Measurements from ENCODE around the gene PTPRN2. TPM values are rescaled to one million over a fixed set of nuclear protein-coding genes. Genes with fewer than 3 reads are reported as not detected.

Gene PTPRN2
- total RNA-seq, 1 experiment from 2014 or later, result 0.11 TPM

- Histone ChIP-seq H3K27ac (ENCODE audit: low read depth, low read length, poor library complexity, severe bottlenecking) (no peak overlapping the region), H3K9me3 (ENCODE audit: low read depth, low read length, poor library complexity, severe bottlenecking) (no peaks in the 10 kb centered on the region), H3K27me3 (replicated peaks; ENCODE audit: insufficient read depth, low read depth, low read length, poor library complexity) (no peaks in the 10 kb centered on the region), H3K36me3 (ENCODE audit: insufficient read depth, low read length, poor library complexity, severe bottlenecking) (no peaks in the 10 kb centered on the region), H3K4me3 (ENCODE audit: low read depth, low read length, poor library complexity, severe bottlenecking) (no peak overlapping the region), H3K4me1 (ENCODE audit: insufficient read depth, low read length, poor library complexity, severe bottlenecking) (no peaks in the 10 kb centered on the region)
- ChIA-PET CTCF (no interaction called here), POLR2A (ENCODE audit: low non-redundant PET) (no interaction called here)
- no TSS peak for BruUV-seq (replicated peaks)
- TF ChIP-seq CTCF (conservative IDR thresholded peaks at IDR 0.05; ENCODE audit: low read depth, low read length), result no peak
- no peak for TF ChIP-seq EZH2 (IDR thresholded peaks at IDR 0.05; ENCODE audit: borderline replicate concordance, low read depth, low read length, poor library complexity, severe bottlenecking)
- DNase-seq (ENCODE audit: low spot score), result no peak
- intact Hi-C loops (cut with micrococcal nuclease; ENCODE audit: unreplicated experiment), result no loop called here
Observed at GRCh38 chr7:158024881-158025280, 562.7 kb downstream of the PTPRN2 start.

GRCh38 chr7:158024351-158024715 lies 563.3 kb downstream of the PTPRN2 start:
- no peak for DNase-seq (ENCODE audit: low spot score)
- BruUV-seq (replicated peaks), result no TSS peak
- H3K27ac ChIP-seq (ENCODE audit: low read depth, low read length, poor library complexity, severe bottlenecking), result no peak overlapping the region
- H3K36me3 ChIP-seq (ENCODE audit: insufficient read depth, low read length, poor library complexity, severe bottlenecking), result no peaks in the 10 kb centered on the region
- TF ChIP-seq EZH2 (IDR thresholded peaks at IDR 0.05; ENCODE audit: borderline replicate concordance, low read depth, low read length, poor library complexity, severe bottlenecking), result no peak
- no peaks in the 10 kb centered on the region for H3K4me1 ChIP-seq (ENCODE audit: insufficient read depth, low read length, poor library complexity, severe bottlenecking)
- ChIA-PET CTCF (no interaction called here), POLR2A (ENCODE audit: low non-redundant PET) (no interaction called here)
- no peak overlapping the region for H3K4me3 ChIP-seq (ENCODE audit: low read depth, low read length, poor library complexity, severe bottlenecking)
- no peaks in the 10 kb centered on the region for H3K9me3 ChIP-seq (ENCODE audit: low read depth, low read length, poor library complexity, severe bottlenecking)
- intact Hi-C loops (cut with micrococcal nuclease; ENCODE audit: unreplicated experiment), result no loop called here
- no peaks in the 10 kb centered on the region for H3K27me3 ChIP-seq (replicated peaks; ENCODE audit: insufficient read depth, low read depth, low read length, poor library complexity)

GRCh38 chr7:158023681-158024350 lies 563.8 kb downstream of the PTPRN2 start:
- Histone ChIP-seq H3K36me3 (ENCODE audit: insufficient read depth, low read length, poor library complexity, severe bottlenecking) (no peaks in the 10 kb centered on the region), H3K27me3 (replicated peaks; ENCODE audit: insufficient read depth, low read depth, low read length, poor library complexity) (no peaks in the 10 kb centered on the region), H3K4me3 (ENCODE audit: low read depth, low read length, poor library complexity, severe bottlenecking) (no peak overlapping the region), H3K4me1 (ENCODE audit: insufficient read depth, low read length, poor library complexity, severe bottlenecking) (no peaks in the 10 kb centered on the region), H3K9me3 (ENCODE audit: low read depth, low read length, poor library complexity, severe bottlenecking) (no peaks in the 10 kb centered on the region), H3K27ac (ENCODE audit: low read depth, low read length, poor library complexity, severe bottlenecking) (no peak overlapping the region)
- POLR2A ChIA-PET (ENCODE audit: low non-redundant PET), result no interaction called here
- no peak for DNase-seq (ENCODE audit: low spot score)
- no peak for TF ChIP-seq EZH2 (IDR thresholded peaks at IDR 0.05; ENCODE audit: borderline replicate concordance, low read depth, low read length, poor library complexity, severe bottlenecking)
- TF ChIP-seq CTCF (conservative IDR thresholded peaks at IDR 0.05; ENCODE audit: low read depth, low read length), result no peak
- intact Hi-C loops (cut with micrococcal nuclease; ENCODE audit: unreplicated experiment), result no loop called here
- CTCF ChIA-PET, result no interaction called here
- BruUV-seq (replicated peaks), result no TSS peak

- BruUV-seq (replicated peaks), result no TSS peak
- Histone ChIP-seq H3K27me3 (replicated peaks; ENCODE audit: insufficient read depth, low read depth, low read length, poor library complexity) (no peaks in the 10 kb centered on the region), H3K4me3 (ENCODE audit: low read depth, low read length, poor library complexity, severe bottlenecking) (no peak overlapping the region), H3K36me3 (ENCODE audit: insufficient read depth, low read length, poor library complexity, severe bottlenecking) (no peaks in the 10 kb centered on the region), H3K4me1 (ENCODE audit: insufficient read depth, low read length, poor library complexity, severe bottlenecking) (no peaks in the 10 kb centered on the region), H3K27ac (ENCODE audit: low read depth, low read length, poor library complexity, severe bottlenecking) (no peak overlapping the region), H3K9me3 (ENCODE audit: low read depth, low read length, poor library complexity, severe bottlenecking) (no peaks in the 10 kb centered on the region)
- no peak for TF ChIP-seq EZH2 (IDR thresholded peaks at IDR 0.05; ENCODE audit: borderline replicate concordance, low read depth, low read length, poor library complexity, severe bottlenecking)
- TF ChIP-seq CTCF (conservative IDR thresholded peaks at IDR 0.05; ENCODE audit: low read depth, low read length), result no peak
- POLR2A ChIA-PET (ENCODE audit: low non-redundant PET), result no interaction called here
- no peak for DNase-seq (ENCODE audit: low spot score)
- intact Hi-C loops (cut with micrococcal nuclease; ENCODE audit: unreplicated experiment), result no loop called here
- CTCF ChIA-PET, result no interaction called here
Observed at GRCh38 chr7:158023157-158023556, 564.5 kb downstream of the PTPRN2 start.

All from A673 (cell line).